ENCODE data around the gene SPTBN4.
"Not testable (repeated sequence)": the region's sequence is repeated elsewhere in the genome, so short reads cannot be mapped to it uniquely, and the experiment has no call there.

The SPTBN4 gene

DNA sequence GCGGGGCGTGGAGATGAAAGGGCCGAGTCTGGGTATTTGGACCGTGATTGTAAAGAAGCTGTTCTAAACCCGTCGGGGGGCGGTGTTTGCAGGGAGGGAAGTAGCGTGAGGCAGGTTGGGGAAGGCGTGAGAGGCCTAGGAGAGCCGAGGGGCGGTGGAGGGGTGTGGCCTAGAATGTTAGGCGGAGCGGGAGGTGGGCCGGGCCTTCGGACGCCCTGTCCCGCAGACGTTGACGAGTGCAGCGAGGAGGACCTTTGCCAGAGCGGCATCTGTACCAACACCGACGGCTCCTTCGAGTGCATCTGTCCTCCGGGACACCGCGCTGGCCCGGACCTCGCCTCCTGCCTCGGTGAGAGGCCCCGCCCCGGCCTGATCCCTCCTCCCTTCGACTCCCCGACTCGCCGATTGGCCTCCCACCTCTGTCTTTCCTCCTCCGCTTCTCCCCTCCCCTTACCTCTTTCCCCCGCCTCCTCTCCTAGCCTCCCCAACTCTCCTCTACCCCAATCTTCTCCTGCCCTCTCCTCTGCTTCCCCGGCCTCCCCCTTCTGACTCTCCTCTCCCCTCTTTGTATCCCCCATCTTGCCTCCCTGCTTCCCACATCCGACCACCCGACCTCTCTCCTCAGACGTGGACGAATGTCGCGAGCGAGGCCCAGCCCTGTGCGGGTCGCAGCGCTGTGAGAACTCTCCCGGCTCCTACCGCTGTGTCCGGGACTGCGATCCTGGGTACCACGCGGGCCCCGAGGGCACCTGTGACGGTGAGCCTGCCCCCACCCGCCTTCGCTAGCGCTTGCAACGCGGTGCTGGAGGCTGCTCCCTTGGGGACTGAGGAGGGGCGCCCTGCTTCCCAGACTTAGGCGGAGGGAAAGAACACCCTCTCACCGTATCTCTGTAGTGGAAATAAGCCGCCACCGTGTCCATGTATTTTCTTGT, 147.2 kb downstream of the SPTBN4 start:
- DNase-seq (ENCODE audit: low read depth in 2 of 3, low spot score in 2 of 3) = peak; percentile 63 to 73 (median 71)

GRCh38 chr19:40614622-40615411, 148.0 kb downstream of the SPTBN4 start:
- peak; percentile 81 to 86 (median 85) for DNase-seq (ENCODE audit: low read depth in 2 of 3, low spot score in 2 of 3)

DNA sequence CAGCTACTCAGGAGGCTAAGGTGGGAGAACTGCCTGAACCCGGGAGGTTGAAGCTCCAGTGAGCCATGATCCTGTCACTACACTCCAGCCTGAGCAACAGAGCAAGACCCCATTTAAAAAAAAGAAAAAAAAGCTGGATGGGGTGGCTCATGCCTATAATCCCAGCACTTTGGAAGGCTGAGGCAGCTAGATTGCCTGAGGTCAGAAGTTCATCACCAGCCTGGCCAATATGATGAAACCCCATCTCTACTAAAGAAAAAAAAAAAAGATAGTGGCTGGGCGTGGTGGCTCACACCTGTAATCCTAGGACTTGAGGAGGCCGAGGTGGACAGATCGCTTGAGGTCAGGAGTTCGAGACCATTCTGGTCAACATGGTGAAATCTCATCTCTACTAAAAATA, 149.4 kb downstream of the SPTBN4 start:
- DNase-seq (ENCODE audit: low read depth in 2 of 3, low spot score in 2 of 3) = no peak

- no peak for DNase-seq (ENCODE audit: low read depth in 2 of 3, low spot score in 2 of 3)
These were observed 150.1 kb downstream of the SPTBN4 start for GRCh38 chr19:40616941-40617340.

DNA sequence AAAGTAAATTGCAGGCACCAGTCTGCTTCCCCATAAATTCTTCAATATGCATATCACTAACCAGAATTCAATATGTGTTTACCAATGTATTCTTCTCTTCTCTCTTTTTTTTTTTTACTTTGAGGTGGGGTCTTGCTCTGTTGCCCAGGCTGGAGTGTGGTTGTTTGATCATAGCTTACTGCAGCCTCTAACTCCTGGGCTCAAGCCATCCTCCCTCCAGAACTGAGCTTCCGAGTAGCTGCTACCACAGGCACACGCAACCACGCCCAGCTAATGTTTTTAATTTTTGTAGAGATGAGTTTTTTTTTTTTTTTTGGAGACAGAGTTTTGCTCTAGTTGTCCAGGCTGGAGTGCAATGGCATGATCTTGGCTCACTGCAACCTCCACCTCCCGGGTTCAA, 151.2 kb downstream of the SPTBN4 start:
- DNase-seq (ENCODE audit: low read depth in 2 of 3, low spot score in 2 of 3) = no peak

GRCh38 chr19:40619333-40620160, 152.7 kb downstream of the SPTBN4 start:
- DNase-seq (ENCODE audit: low read depth in 2 of 3, low spot score in 2 of 3) = no peak

DNA sequence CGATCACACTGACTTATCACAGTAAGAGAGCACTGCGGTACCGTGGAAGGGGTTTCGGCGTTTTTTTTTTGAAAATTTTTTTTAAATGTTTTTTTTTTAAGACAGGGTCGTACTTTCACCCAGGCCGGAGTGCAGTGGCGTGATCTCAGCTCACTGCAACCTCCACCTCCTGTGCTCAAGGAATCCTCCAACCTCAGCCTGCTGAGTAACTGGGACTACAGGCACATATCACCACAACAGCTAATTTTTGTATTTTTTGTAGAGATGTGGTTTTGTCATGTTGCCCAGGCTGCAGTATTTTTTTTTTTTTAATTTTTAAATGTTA, 153.3 kb downstream of the SPTBN4 start:
- no peak for DNase-seq (ENCODE audit: low read depth in 2 of 3, low spot score in 2 of 3)

GRCh38 chr19:40621283-40621682, 154.5 kb downstream of the SPTBN4 start:
- DNase-seq (ENCODE audit: low read depth in 2 of 3, low spot score in 2 of 3) = no peak

- DNase-seq (ENCODE audit: low read depth in 2 of 3, low spot score in 2 of 3) = no peak
These were observed 155.4 kb downstream of the SPTBN4 start for GRCh38 chr19:40621966-40622772.

GRCh38 chr19:40622773-40623075, 155.9 kb downstream of the SPTBN4 start:
- no peak for DNase-seq (ENCODE audit: low read depth in 2 of 3, low spot score in 2 of 3)

DNA sequence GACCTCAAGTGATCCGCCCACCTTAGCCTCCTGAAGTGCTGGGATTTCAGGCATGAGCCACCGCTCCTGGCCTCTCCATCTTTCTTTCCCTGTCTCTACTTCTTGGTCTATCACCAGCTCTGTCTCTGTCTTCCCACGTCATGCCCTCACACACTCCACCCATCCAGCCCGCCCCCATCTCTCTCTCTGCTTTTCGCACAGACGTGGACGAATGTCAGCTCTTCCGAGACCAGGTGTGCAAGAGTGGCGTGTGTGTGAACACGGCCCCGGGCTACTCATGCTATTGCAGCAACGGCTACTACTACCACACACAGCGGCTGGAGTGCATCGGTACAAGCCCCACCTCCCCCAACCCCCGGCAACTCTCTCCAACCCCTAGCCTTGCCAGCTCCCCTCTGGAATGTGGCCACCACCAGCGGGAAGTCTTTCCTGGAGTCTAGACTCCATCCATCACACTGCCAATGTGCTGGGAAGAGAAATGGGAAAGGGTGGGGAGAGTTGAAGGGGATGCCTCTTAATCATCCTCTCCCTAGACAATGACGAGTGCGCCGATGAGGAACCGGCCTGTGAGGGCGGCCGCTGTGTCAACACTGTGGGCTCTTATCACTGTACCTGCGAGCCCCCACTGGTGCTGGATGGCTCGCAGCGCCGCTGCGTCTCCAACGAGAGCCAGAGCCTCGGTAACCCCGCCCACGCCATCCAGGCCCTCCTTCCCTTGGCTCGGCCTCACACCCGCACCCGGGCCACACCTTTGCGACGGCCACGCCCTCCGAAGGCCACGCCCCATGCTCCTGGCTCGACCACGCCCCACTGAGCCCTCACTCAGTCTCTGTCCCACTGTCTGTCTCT, 156.8 kb downstream of the SPTBN4 start:
- no peak for DNase-seq (ENCODE audit: low read depth in 2 of 3, low spot score in 2 of 3)

DNA sequence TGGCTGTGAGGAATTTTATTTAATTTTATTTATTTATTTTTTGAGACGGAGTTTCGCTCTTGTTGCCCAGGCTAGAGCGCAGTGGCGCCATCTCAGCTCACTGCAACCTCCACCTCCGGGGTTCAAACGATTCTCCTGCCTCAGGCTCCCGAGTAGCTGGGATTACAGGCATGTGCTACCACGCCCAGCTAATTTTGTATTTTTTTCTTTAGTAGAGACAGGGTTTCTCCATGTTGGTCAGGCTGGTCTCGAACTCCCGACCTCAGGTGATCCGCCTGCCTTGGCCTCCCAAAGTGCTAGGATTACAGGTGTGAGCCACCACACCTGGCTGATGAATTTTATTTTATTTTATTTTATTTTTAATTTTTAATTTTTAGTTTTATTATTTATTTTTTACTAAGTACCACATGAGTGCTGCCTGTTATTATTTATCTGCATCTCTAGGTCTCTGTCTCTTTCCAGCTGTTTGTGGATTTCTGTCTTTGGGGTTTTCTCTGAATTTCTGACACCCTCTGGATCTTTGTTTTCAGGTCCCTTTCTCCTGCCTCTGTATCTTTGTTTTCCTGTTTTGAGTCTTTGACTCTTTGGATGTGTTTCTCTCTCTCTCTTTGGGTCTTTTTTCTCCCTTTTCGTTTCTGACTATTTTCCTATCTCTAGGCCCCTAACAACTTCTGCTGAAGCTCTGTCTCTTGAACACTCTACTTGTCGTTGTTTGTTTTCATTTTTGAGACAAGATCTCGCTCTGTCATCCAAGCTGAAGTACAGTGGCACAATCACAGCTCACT, 157.8 kb downstream of the SPTBN4 start:
- not testable (repeated sequence) for DNase-seq (ENCODE audit: low read depth in 2 of 3, low spot score in 2 of 3)

DNA sequence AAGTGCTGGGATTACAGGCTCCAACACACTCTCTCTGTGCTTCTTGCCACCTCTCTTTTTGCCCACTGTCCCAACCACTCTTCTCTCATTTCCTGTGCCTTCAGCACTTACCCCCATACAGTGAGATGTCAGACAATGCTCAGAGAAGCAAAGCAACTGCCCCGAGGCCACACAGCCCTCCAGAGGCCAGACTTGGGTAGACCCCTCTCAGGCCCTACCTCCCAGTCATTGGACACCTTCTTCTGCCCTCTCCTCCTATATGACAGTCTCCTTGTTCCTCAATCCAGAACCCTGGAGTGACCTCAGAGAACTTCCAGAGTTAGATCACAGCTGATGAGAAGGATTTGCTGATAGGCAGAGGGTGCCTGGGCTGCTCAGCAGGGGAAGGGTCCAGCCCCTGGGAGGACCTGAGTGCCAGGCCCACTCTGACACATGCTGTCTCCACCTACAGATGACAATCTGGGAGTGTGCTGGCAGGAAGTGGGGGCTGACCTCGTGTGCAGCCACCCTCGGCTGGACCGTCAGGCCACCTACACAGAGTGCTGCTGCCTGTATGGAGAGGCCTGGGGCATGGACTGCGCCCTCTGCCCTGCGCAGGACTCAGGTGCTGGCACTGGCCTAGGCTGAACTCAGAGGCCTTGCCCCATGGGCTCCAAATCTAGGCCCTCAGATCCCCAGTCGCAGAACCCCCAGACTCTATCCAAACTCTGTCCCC, 158.8 kb downstream of the SPTBN4 start:
- DNase-seq (ENCODE audit: low read depth in 2 of 3, low spot score in 2 of 3) = no peak

Measured in activated CD8-positive, alpha-beta memory T cell treated with anti-CD3 and anti-CD28 coated beads for 48 hours (primary cell).